ENCODE data around the gene C3orf49. TPM values are rescaled to one million over a fixed set of nuclear protein-coding genes. Genes with fewer than 3 reads are reported as not detected.

Gene C3orf49
- total RNA-seq, 1 donor from 2014 or later = not detected

DNA sequence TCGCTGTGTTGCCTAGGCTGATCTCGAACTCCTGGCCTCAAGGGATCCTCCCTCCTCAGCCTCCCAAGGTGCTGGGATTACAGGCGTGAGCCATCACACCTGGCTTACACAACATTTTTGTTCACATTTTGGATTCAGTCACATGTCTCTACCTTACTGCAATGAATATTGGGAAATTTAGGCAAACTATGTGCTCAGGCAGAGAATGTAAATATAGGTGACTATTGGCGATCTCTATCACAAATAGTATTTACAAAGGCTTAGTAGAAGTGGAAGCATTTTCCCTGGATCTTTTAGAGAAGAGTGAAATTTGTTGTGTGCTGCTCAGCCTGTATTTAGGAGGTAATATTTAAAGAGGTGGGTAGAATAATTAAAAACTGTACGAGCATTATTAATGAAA lies 72.4 kb downstream of the C3orf49 start:
- H3K9me3 Mint-ChIP-seq (ENCODE audit: unreplicated experiment) = no peaks in the 10 kb centered on the region
- peaks cover 50% of the 10 kb centered on the region for H4K20me1 ChIP-seq (ENCODE audit: insufficient read depth, low read length)
- no peak overlapping the region for H3K27ac Mint-ChIP-seq (ENCODE audit: unreplicated experiment)
- no peaks in the 10 kb centered on the region for H3K36me3 ChIP-seq (ENCODE audit: insufficient read depth, low read length)
- no peaks in the 10 kb centered on the region for H3K27me3 Mint-ChIP-seq (ENCODE audit: low read depth, unreplicated experiment)
- H3K4me1 ChIP-seq (ENCODE audit: insufficient read depth, low read length) = no peaks in the 10 kb centered on the region
- H3K79me2 ChIP-seq (ENCODE audit: insufficient read depth, low read length) = peaks cover 28% of the 10 kb centered on the region
- H3K27ac ChIP-seq (ENCODE audit: low read depth, low read length) = no peak overlapping the region
- TF ChIP-seq EZH2 (IDR thresholded peaks at IDR 0.05; ENCODE audit: insufficient read depth, low read length) (no peak), CTCF (IDR thresholded peaks at IDR 0.05; ENCODE audit: insufficient read depth, low read depth, low read length) (no peak)
- H3K9me3 ChIP-seq (ENCODE audit: insufficient read depth, low read depth, low read length) = no peaks in the 10 kb centered on the region
- H2AFZ ChIP-seq (ENCODE audit: low read depth, low read length) = no peak overlapping the region
- H3K36me3 Mint-ChIP-seq (ENCODE audit: low read depth, unreplicated experiment) = peaks cover 2% of the 10 kb centered on the region
- FAIRE-seq = no peak
- H3K27me3 ChIP-seq (ENCODE audit: insufficient read depth, low read length) = no peaks in the 10 kb centered on the region
- peaks cover 11% of the 10 kb centered on the region for H3K4me1 Mint-ChIP-seq (ENCODE audit: low read depth, unreplicated experiment)
- no peak overlapping the region for H3K4me3 ChIP-seq (ENCODE audit: insufficient read depth, low read depth, low read length)
- H3K9ac ChIP-seq (ENCODE audit: low read length) = no peak overlapping the region
- H3K4me2 ChIP-seq (ENCODE audit: low read length) = no peak overlapping the region
- H3K4me3 Mint-ChIP-seq (ENCODE audit: unreplicated experiment) = no peak overlapping the region
- DNase-seq (ENCODE audit: low read depth) = no peak

GRCh38 chr3:63892773-63893352 lies 73.8 kb downstream of the C3orf49 start:
- H3K36me3 ChIP-seq (ENCODE audit: insufficient read depth, low read length) = no peaks in the 10 kb centered on the region
- no peak overlapping the region for H3K27ac Mint-ChIP-seq (ENCODE audit: unreplicated experiment)
- H3K27me3 ChIP-seq (ENCODE audit: insufficient read depth, low read length) = no peaks in the 10 kb centered on the region
- peaks cover 25% of the 10 kb centered on the region for H3K79me2 ChIP-seq (ENCODE audit: insufficient read depth, low read length)
- H3K4me3 ChIP-seq (ENCODE audit: insufficient read depth, low read depth, low read length) = no peak overlapping the region
- H3K9me3 ChIP-seq (ENCODE audit: insufficient read depth, low read depth, low read length) = no peaks in the 10 kb centered on the region
- H3K4me3 Mint-ChIP-seq (ENCODE audit: unreplicated experiment) = no peak overlapping the region
- H4K20me1 ChIP-seq (ENCODE audit: insufficient read depth, low read length) = peaks cover 49% of the 10 kb centered on the region
- no peaks in the 10 kb centered on the region for H3K27me3 Mint-ChIP-seq (ENCODE audit: low read depth, unreplicated experiment)
- no peak overlapping the region for H3K27ac ChIP-seq (ENCODE audit: low read depth, low read length)
- H3K4me2 ChIP-seq (ENCODE audit: low read length) = no peak overlapping the region
- H3K4me1 ChIP-seq (ENCODE audit: insufficient read depth, low read length) = no peaks in the 10 kb centered on the region
- H3K4me1 Mint-ChIP-seq (ENCODE audit: low read depth, unreplicated experiment) = peaks cover 11% of the 10 kb centered on the region
- no peak for DNase-seq (ENCODE audit: low read depth)
- no peak overlapping the region for H2AFZ ChIP-seq (ENCODE audit: low read depth, low read length)
- FAIRE-seq = no peak
- peaks cover 2% of the 10 kb centered on the region for H3K36me3 Mint-ChIP-seq (ENCODE audit: low read depth, unreplicated experiment)
- TF ChIP-seq CTCF (IDR thresholded peaks at IDR 0.05; ENCODE audit: insufficient read depth, low read depth, low read length) (no peak), EZH2 (IDR thresholded peaks at IDR 0.05; ENCODE audit: insufficient read depth, low read length) (no peak)
- no peak overlapping the region for H3K9ac ChIP-seq (ENCODE audit: low read length)
- H3K9me3 Mint-ChIP-seq (ENCODE audit: unreplicated experiment) = no peaks in the 10 kb centered on the region

GRCh38 chr3:63895422-63896189 lies 76.5 kb downstream of the C3orf49 start:
- no peaks in the 10 kb centered on the region for H3K27me3 Mint-ChIP-seq (ENCODE audit: low read depth, unreplicated experiment)

More at GRCh38 chr3:63895422-63896189, 76.5 kb downstream of the C3orf49 start:
- Mint-ChIP-seq H3K4me3 (ENCODE audit: unreplicated experiment) (no peak overlapping the region), H3K27ac (ENCODE audit: unreplicated experiment) (no peak overlapping the region), H3K4me1 (ENCODE audit: low read depth, unreplicated experiment) (peaks cover 14% of the 10 kb centered on the region), H3K9me3 (ENCODE audit: unreplicated experiment) (no peaks in the 10 kb centered on the region), H3K36me3 (ENCODE audit: low read depth, unreplicated experiment) (peaks cover 9% of the 10 kb centered on the region)
- no peak for TF ChIP-seq EZH2 (IDR thresholded peaks at IDR 0.05; ENCODE audit: insufficient read depth, low read length)
- no peak for TF ChIP-seq CTCF (IDR thresholded peaks at IDR 0.05; ENCODE audit: insufficient read depth, low read depth, low read length)
- Histone ChIP-seq H3K36me3 (ENCODE audit: insufficient read depth, low read length) (peaks cover 6% of the 10 kb centered on the region), H3K9me3 (ENCODE audit: insufficient read depth, low read depth, low read length) (no peaks in the 10 kb centered on the region), H3K27ac (ENCODE audit: low read depth, low read length) (no peak overlapping the region), H3K9ac (ENCODE audit: low read length) (no peak overlapping the region), H3K4me1 (ENCODE audit: insufficient read depth, low read length) (no peaks in the 10 kb centered on the region), H3K4me3 (ENCODE audit: insufficient read depth, low read depth, low read length) (no peak overlapping the region), H3K79me2 (ENCODE audit: insufficient read depth, low read length) (peaks cover 7% of the 10 kb centered on the region), H2AFZ (ENCODE audit: low read depth, low read length) (no peak overlapping the region), H4K20me1 (ENCODE audit: insufficient read depth, low read length) (peaks cover 41% of the 10 kb centered on the region), H3K4me2 (ENCODE audit: low read length) (no peak overlapping the region), H3K27me3 (ENCODE audit: insufficient read depth, low read length) (no peaks in the 10 kb centered on the region)
- DNase-seq (ENCODE audit: low read depth) = no peak
- no peak for FAIRE-seq
